Activated naive CD8-positive, alpha-beta T cell treated with anti-CD3 and anti-CD28 coated beads, Interleukin-2, amount 50 U/mL, for 24 hours (primary cell): Measurements from ENCODE around the gene FBXL15.

Experiments used
- ATAC-seq: fragments of 150-1000 bp; cut with Tn5 transposase; one replicate; pipeline ENCODE4 v1.10.0; 2021
- DNase-seq: peaks from one replicate; pipeline ENCODE4 v3.0.0; 2021
- H3K27ac Mint-ChIP-seq: one replicate; pipeline ENCODE4 v1.8.0; 2021; ENCODE audit warnings: mild to moderate bottlenecking, mixed read lengths
- H3K27me3 Mint-ChIP-seq: one replicate; pipeline ENCODE4 v1.8.0; 2021; ENCODE audit warnings: mixed read lengths
- H3K36me3 Mint-ChIP-seq: one replicate; pipeline ENCODE4 v1.8.0; 2021; ENCODE audit warnings: low read depth, mixed read lengths
- H3K4me1 Mint-ChIP-seq: one replicate; pipeline ENCODE4 v1.8.0; 2021; ENCODE audit warnings: mixed read lengths
- H3K4me3 Mint-ChIP-seq: one replicate; pipeline ENCODE4 v1.8.0; 2021; ENCODE audit warnings: mild to moderate bottlenecking, moderate library complexity, mixed read lengths
- H3K9me3 Mint-ChIP-seq: one replicate; pipeline ENCODE4 v1.8.0; 2021; ENCODE audit warnings: mixed read lengths

FBXL15 gene

GRCh38 chr10:102394801-102395399, 25.7 kb upstream of the FBXL15 start:
- ATAC-seq: peak; percentile 15
- Mint-ChIP-seq H3K36me3 (peaks cover 39% of the 10 kb centered on the region), H3K27ac (peak overlapping the region; percentile 99), H3K27me3 (no peaks in the 10 kb centered on the region), H3K9me3 (no peaks in the 10 kb centered on the region), H3K4me1 (peaks cover 45% of the 10 kb centered on the region), H3K4me3 (peak overlapping the region; percentile 99)
- DNase-seq: peak; percentile 77

DNA sequence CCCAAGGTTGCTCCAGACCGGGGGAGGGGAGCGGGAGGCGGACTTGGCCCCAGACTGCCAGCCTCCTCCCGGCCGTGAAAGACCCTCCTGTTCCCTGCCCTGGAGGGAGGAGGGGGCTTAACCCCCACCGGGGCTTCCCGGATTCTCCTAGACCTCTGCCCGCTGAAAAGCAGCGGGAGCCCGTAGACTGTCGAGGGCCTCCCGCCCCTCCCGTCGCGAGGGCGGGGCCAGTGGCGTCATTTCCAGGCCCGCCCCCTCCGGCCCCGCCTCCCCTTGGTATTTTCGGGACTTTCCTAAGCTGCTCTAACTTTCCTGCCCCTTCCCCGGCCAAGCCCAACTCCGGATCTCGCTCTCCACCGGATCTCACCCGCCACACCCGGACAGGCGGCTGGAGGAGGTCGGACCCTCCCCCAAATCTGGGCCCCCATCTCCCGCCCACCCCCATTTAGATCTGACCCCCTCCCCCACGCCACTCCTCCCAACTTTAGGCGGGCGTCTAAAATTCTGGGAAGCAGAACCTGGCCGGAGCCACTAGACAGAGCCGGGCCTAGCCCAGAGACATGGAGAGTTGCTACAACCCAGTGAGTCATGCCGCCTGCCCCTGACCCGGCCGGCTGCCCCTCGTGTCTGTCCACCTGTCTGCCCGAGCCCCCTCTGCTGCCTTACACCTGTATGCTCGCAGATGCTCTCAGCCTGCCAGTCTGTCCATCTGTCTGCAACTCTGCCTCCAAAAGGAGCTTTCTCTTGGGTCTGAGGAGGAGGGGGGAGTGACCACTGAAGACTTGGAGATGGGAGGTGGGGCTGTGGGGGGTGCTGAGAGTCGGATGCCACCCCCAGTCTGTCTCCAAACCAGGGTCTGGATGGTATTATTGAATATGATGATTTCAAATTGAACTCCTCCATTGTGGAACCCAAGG, 25.0 kb upstream of the FBXL15 start, which contains the start of gene NFKB2:
Gene NFKB2, plus strand, starts transcription at position 306 of the 917 bp plus-strand sequence. Its CDS starts 255 bp downstream, at position 561.
- peak; percentile 94 for DNase-seq
- ATAC-seq: peak; percentile 20
- Mint-ChIP-seq H3K4me1 (peaks cover 46% of the 10 kb centered on the region), H3K36me3 (peaks cover 46% of the 10 kb centered on the region), H3K27ac (peak within 1 kb of the TSS; percentile 99), H3K9me3 (no peaks in the 10 kb centered on the region), H3K27me3 (no peaks in the 10 kb centered on the region), H3K4me3 (peak within 1 kb of the TSS; percentile 99)

GRCh38 chr10:102396317-102396650, 24.4 kb upstream of the FBXL15 start:
- DNase-seq (peak; percentile 35), ATAC-seq (no peak)
- peak overlapping the region; percentile 99 for H3K27ac Mint-ChIP-seq
- no peaks in the 10 kb centered on the region for H3K9me3 Mint-ChIP-seq
- peak overlapping the region; percentile 99 for H3K4me3 Mint-ChIP-seq
- H3K27me3 Mint-ChIP-seq: no peaks in the 10 kb centered on the region
- peaks cover 48% of the 10 kb centered on the region for H3K36me3 Mint-ChIP-seq
- peaks cover 48% of the 10 kb centered on the region for H3K4me1 Mint-ChIP-seq

DNA sequence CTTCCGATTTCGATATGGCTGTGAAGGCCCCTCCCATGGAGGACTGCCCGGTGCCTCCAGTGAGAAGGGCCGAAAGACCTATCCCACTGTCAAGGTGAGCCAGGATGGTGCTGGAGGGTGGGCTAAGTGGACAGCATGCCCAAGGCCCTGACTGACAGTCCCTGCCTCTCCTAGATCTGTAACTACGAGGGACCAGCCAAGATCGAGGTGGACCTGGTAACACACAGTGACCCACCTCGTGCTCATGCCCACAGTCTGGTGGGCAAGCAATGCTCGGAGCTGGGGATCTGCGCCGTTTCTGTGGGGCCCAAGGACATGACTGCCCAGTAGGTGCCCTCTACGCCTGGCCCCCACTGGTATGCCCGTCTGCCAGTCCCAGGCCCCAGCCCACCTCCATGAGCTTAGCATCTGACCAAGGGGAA, 23.9 kb upstream of the FBXL15 start:
- H3K27me3 Mint-ChIP-seq: no peaks in the 10 kb centered on the region
- ATAC-seq (no peak), DNase-seq (no peak)
- H3K9me3 Mint-ChIP-seq: no peaks in the 10 kb centered on the region
- H3K27ac Mint-ChIP-seq: peak overlapping the region; percentile 99
- H3K4me3 Mint-ChIP-seq: peak overlapping the region; percentile 99
- peaks cover 50% of the 10 kb centered on the region for H3K4me1 Mint-ChIP-seq
- peaks cover 50% of the 10 kb centered on the region for H3K36me3 Mint-ChIP-seq

DNA sequence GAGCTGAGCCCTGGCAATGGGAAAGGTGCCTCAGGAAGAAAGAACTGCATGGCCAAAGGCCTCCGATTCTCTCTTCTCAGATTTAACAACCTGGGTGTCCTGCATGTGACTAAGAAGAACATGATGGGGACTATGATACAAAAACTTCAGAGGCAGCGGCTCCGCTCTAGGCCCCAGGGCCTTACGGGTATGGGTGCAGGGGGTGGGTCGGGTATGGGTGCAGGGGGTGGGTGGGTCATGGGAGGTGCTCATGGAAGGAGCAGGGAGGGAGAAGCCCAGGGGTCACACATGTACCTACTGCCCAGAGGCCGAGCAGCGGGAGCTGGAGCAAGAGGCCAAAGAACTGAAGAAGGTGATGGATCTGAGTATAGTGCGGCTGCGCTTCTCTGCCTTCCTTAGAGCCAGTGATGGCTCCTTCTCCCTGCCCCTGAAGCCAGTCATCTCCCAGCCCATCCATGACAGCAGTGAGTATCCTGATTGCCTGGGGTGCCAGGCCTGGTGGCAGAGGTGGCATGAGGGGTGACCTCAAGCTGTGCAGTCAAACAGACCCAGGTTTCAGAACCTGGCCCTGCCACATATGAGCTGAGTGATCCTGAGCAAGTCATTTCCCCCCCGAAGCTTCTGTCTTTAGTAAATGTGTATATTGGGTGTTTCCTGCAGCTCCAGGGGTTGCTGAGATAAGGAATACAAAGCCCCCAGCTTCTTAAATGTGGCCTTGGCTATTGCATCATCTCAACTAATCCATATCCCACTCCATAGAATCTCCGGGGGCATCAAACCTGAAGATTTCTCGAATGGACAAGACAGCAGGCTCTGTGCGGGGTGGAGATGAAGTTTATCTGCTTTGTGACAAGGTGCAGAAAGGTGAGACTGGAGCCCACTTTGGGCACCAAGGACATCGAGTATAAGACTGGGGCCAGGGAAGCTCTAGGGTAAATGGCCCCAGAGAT, 23.1 kb upstream of the FBXL15 start:
- Mint-ChIP-seq H3K27ac (peak overlapping the region; percentile 99), H3K27me3 (no peaks in the 10 kb centered on the region), H3K9me3 (no peaks in the 10 kb centered on the region), H3K4me1 (peaks cover 49% of the 10 kb centered on the region), H3K36me3 (peaks cover 53% of the 10 kb centered on the region), H3K4me3 (peak overlapping the region; percentile 99)
- ATAC-seq (no peak), DNase-seq (no peak)

DNA sequence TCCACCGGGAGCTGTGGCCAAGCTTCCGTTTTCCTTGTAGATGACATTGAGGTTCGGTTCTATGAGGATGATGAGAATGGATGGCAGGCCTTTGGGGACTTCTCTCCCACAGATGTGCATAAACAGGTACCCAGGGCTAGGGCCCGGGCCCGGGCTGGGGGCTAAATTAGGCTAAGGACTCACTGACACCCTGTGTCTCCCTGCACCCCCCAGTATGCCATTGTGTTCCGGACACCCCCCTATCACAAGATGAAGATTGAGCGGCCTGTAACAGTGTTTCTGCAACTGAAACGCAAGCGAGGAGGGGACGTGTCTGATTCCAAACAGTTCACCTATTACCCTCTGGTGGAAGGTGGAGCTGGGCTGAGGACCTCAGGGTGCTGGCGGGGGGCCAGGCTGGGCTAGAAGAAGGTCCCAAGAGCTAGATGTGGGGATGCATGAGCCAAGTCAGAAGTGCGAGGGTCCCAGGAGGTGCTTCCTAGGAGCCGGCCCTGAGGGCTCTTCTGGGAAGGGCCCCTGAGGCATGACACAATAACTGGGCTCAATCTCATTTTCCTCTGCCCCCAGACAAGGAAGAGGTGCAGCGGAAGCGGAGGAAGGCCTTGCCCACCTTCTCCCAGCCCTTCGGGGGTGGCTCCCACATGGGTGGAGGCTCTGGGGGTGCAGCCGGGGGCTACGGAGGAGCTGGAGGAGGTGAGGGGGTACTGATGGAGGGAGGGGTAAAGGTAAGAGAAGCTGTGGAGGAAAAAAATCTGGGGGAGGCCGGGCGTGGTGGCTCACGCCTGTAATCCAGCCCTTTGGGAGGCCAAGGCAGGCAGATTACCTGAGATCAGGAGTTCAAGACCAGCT, 22.2 kb upstream of the FBXL15 start:
- Mint-ChIP-seq H3K4me1 (peaks cover 42% of the 10 kb centered on the region), H3K27ac (peak overlapping the region; percentile 71), H3K9me3 (no peaks in the 10 kb centered on the region), H3K27me3 (no peaks in the 10 kb centered on the region), H3K4me3 (peak overlapping the region; percentile 99), H3K36me3 (peaks cover 53% of the 10 kb centered on the region)
- DNase-seq (peak; percentile 10), ATAC-seq (no peak)

- Mint-ChIP-seq H3K4me3 (peak overlapping the region; percentile 99), H3K27me3 (no peaks in the 10 kb centered on the region), H3K36me3 (peaks cover 54% of the 10 kb centered on the region), H3K4me1 (peaks cover 38% of the 10 kb centered on the region), H3K27ac (peak overlapping the region; percentile 75), H3K9me3 (no peaks in the 10 kb centered on the region)
- ATAC-seq (peak; percentile 58), DNase-seq (peak; percentile 91)
Observed at GRCh38 chr10:102399217-102400021, 21.2 kb upstream of the FBXL15 start.

DNA sequence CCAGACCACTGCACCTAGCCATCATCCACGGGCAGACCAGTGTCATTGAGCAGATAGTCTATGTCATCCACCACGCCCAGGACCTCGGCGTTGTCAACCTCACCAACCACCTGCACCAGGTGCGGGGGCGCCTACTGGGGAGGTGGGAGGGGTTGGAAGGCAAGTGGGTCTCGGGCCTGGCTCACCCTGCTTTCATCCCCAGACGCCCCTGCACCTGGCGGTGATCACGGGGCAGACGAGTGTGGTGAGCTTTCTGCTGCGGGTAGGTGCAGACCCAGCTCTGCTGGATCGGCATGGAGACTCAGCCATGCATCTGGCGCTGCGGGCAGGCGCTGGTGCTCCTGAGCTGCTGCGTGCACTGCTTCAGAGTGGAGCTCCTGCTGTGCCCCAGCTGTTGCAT, 20.6 kb upstream of the FBXL15 start:
- Mint-ChIP-seq H3K27ac (peak overlapping the region; percentile 75), H3K27me3 (no peaks in the 10 kb centered on the region), H3K36me3 (peaks cover 50% of the 10 kb centered on the region), H3K9me3 (no peaks in the 10 kb centered on the region), H3K4me1 (peaks cover 38% of the 10 kb centered on the region), H3K4me3 (peak overlapping the region; percentile 99)
- ATAC-seq (no peak), DNase-seq (no peak)

- Mint-ChIP-seq H3K4me1 (peaks cover 41% of the 10 kb centered on the region), H3K27me3 (no peaks in the 10 kb centered on the region), H3K9me3 (no peaks in the 10 kb centered on the region), H3K36me3 (peaks cover 49% of the 10 kb centered on the region), H3K27ac (peak overlapping the region; percentile 31), H3K4me3 (no peak overlapping the region)
- ATAC-seq: no peak
- DNase-seq: no peak
Observed at GRCh38 chr10:102400598-102401341, 19.9 kb upstream of the FBXL15 start.

- ATAC-seq: no peak
- Mint-ChIP-seq H3K36me3 (peaks cover 44% of the 10 kb centered on the region), H3K9me3 (no peaks in the 10 kb centered on the region), H3K27me3 (no peaks in the 10 kb centered on the region), H3K4me3 (peak overlapping the region; percentile 38), H3K27ac (no peak overlapping the region), H3K4me1 (peaks cover 44% of the 10 kb centered on the region)
- no peak for DNase-seq
Observed at GRCh38 chr10:102401342-102401654, 19.3 kb upstream of the FBXL15 start.

GRCh38 chr10:102401735-102402511, 18.7 kb upstream of the FBXL15 start:
- peaks cover 38% of the 10 kb centered on the region for H3K36me3 Mint-ChIP-seq
- H3K27ac Mint-ChIP-seq: peak overlapping the region; percentile 68
- H3K27me3 Mint-ChIP-seq: no peaks in the 10 kb centered on the region
- H3K4me1 Mint-ChIP-seq: peaks cover 40% of the 10 kb centered on the region
- ATAC-seq: no peak
- H3K9me3 Mint-ChIP-seq: no peaks in the 10 kb centered on the region
- H3K4me3 Mint-ChIP-seq: peak overlapping the region; percentile 38
- DNase-seq: no peak

DNA sequence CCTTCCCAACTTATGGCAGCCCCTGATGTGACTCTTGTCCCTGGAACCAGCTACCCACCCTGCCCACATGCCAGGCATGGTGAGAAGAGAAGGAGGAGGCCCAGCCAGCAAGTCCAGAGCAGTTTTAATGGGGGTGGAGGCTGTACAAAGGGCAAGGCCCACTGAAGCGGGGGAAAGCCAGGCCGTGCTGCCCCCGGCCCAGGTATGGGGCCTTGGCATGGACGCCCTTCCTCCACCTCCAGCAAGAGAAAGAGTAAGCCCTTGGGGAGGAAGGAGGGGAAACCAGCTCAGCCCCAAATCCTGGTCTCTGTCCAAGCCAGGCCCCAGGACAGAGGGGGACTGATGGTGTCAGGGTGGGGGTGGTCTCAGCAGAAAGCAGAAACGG, 18.1 kb upstream of the FBXL15 start:
- Mint-ChIP-seq H3K4me3 (no peak overlapping the region), H3K9me3 (no peaks in the 10 kb centered on the region), H3K27ac (peak overlapping the region; percentile 68), H3K4me1 (peaks cover 39% of the 10 kb centered on the region), H3K27me3 (no peaks in the 10 kb centered on the region), H3K36me3 (peaks cover 33% of the 10 kb centered on the region)
- ATAC-seq: no peak
- DNase-seq: no peak
